ENCODE results near the gene PALD1.
A peak's percentile ranks its signal among the peaks of the same experiment; 100 is the strongest.

Gene PALD1

GRCh38 chr10:70537398-70538194 lies 59.0 kb downstream of the PALD1 start:
- DNase-seq (ENCODE audit: low spot score) = no peak
- Histone ChIP-seq H3K27ac (no peak overlapping the region), H3K4me3 (no peak overlapping the region)
- TF ChIP-seq CTCF (IDR thresholded peaks at IDR 0.05) = no peak

- no peak overlapping the region for H3K4me3 ChIP-seq
- DNase-seq (ENCODE audit: low spot score) = no peak
- no peak overlapping the region for H3K27ac ChIP-seq
- no peak for TF ChIP-seq CTCF (IDR thresholded peaks at IDR 0.05)
Measured at GRCh38 chr10:70538195-70538520, 59.6 kb downstream of the PALD1 start.

GRCh38 chr10:70538731-70539338 lies 60.3 kb downstream of the PALD1 start:
- Histone ChIP-seq H3K27ac (no peak overlapping the region), H3K4me3 (no peak overlapping the region)
- DNase-seq (ENCODE audit: low spot score) = no peak
- no peak for TF ChIP-seq CTCF (IDR thresholded peaks at IDR 0.05)

GRCh38 chr10:70539471-70539870 lies 60.9 kb downstream of the PALD1 start:
- no peak overlapping the region for H3K4me3 ChIP-seq
- TF ChIP-seq CTCF (IDR thresholded peaks at IDR 0.05) = no peak

GRCh38 chr10:70540089-70540788 lies 61.7 kb downstream of the PALD1 start:
- no peak for DNase-seq (ENCODE audit: low spot score)
- H3K4me3 ChIP-seq = no peak overlapping the region
- TF ChIP-seq CTCF (IDR thresholded peaks at IDR 0.05) = peak; percentile 51
- H3K27ac ChIP-seq = no peak overlapping the region

More at GRCh38 chr10:70539471-70539870, 60.9 kb downstream of the PALD1 start:
- no peak overlapping the region for H3K27ac ChIP-seq
- DNase-seq (ENCODE audit: low spot score) = no peak

- Histone ChIP-seq H3K27ac (no peak overlapping the region), H3K4me3 (no peak overlapping the region)
- DNase-seq (ENCODE audit: low spot score) = no peak
- TF ChIP-seq CTCF (IDR thresholded peaks at IDR 0.05) = no peak
Measured at GRCh38 chr10:70540789-70541360, 62.3 kb downstream of the PALD1 start.

All from coronary artery (tissue), 2 donors.